ENCODE results near the gene COG2.
"Not testable (repeated sequence)": the region's sequence is repeated elsewhere in the genome, so short reads cannot be mapped to it uniquely, and the experiment has no call there.

The COG2 gene

DNA sequence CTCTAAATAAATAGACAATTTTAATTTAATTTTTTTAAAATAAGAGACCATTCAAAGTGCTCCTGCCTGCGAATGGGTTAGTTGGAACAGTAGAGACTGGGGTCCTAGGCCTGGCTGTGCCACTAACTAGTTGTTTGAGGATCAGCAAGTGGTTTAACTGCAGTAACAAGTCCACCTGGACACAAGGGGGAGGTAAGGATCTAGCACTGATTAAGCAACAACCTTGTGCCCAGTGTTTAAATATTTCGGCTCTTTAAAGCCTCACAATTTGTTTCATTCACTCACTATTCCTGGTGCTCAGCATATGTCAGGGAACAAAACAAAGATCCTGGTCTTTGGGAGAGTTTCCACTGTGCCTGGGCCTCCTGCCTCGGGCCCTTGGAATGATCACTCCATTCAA is 73.2 kb downstream of the COG2 start:
- DNase-seq (ENCODE audit: low read depth in 3 of 3): no peak

GRCh38 chr1:230716453-230716852 is 74.2 kb downstream of the COG2 start:
- DNase-seq (ENCODE audit: low read depth in 3 of 3): not testable (repeated sequence)

DNA sequence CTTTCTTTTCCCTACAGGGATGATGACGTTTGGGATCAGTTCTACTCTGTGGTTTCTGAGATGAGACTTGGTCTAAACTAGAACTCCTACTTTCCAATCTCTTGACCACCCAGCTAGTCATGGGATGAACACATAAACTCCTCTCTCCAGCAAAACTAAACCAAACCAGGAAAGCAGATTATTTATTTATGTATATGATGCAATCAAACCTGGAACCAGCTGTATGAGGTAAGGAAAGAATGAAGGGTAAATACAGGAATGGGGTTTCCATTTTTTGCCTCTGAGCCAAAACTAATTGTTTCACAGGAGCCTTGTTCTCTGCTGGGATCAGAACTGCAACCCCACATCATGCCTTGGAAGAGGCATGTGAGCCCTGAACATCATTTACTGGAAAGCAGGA is 75.0 kb downstream of the COG2 start:
- no peak for DNase-seq (ENCODE audit: low read depth in 3 of 3)

GRCh38 chr1:230721849-230722522 is 79.7 kb downstream of the COG2 start:
- not testable (repeated sequence) for DNase-seq (ENCODE audit: low read depth in 3 of 3)

- no peak for DNase-seq (ENCODE audit: low read depth in 3 of 3)
Measured at GRCh38 chr1:230725256-230726012, 83.2 kb downstream of the COG2 start.

- no peak for DNase-seq (ENCODE audit: low read depth in 3 of 3)
Measured at GRCh38 chr1:230728710-230729392, 86.6 kb downstream of the COG2 start.

DNA sequence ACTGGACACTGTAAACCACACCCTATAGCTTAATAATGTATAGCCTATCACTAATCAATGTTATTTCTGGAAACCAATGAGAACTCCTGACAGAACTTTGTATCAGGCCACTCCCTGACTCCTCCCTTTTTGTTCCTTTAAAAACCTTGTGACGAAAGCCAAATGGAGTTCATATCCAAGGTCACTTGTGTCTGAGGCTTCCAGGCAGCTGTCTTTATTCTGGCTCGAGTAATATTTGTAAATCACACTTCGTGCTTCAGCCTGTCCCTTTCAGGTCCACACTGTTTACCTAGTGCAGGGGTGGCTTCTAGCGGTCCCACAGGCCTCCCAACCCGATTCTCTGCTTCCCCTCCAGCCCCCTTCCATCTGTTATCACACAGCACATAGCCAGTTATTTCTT is 88.7 kb downstream of the COG2 start:
- no peak for DNase-seq (ENCODE audit: low read depth in 3 of 3)

GRCh38 chr1:230735447-230735846 is 93.2 kb downstream of the COG2 start:
- DNase-seq (ENCODE audit: low read depth in 3 of 3): no peak

DNA sequence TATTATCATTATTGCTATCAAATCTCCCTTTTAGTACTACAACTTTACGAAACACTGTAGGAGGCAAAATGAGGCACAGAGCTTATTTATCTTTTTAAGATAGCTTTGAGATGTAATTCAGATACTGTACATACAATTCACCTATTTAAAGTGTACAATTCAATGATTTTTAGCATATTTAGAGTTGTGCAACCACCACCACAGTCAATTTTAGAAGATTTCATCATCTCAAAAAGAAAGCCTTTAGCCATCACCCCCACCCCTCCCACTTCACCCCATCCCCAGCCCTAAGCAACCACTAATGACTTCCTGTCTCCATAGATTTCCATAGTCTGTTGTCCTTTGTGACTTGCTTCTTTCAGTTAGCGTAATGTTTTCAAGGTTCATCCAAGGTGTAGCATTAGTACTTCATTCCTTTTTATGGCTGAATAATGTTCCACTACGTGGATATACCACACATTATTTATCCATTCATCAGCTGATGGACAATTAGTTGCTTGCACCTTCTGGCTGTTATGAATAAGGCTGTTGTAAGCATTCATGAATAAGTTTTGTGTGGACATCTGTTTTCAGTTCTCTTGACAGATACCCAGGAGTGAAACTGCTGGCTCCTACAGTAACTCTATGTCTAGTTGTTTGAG is 95.5 kb downstream of the COG2 start:
- DNase-seq (ENCODE audit: low read depth in 3 of 3): no peak

- DNase-seq (ENCODE audit: low read depth in 3 of 3): no peak
Measured at GRCh38 chr1:230739564-230740290, 97.4 kb downstream of the COG2 start.
